Astrocyte (in vitro differentiated cells and primary cell): ENCODE results near the gene NABP1. TPM values are rescaled to one million over a fixed set of nuclear protein-coding genes. Genes with fewer than 3 reads are reported as not detected.

ENCODE experiments used
- DNase-seq: peaks from one replicate; pipeline ENCODE4 v3.0.0-alpha.2; 2010; ENCODE audit warnings: low read depth
- FAIRE-seq: peaks from 2 replicates; lab custom pipeline; 2011; peaks lifted over from hg19 to GRCh38; lab: Jason Lieb, UNC
- H2AFZ ChIP-seq: 2 replicates; pipeline ENCODE4 v1.6.0; 2012; ENCODE audit warnings: low read depth, low read length, inconsistent platforms
- H3K27ac ChIP-seq: 2 replicates; pipeline ENCODE4 v1.5.1; 2011; ENCODE audit warnings: low read depth, low read length, inconsistent platforms
- H3K27me3 ChIP-seq: 2 replicates; pipeline ENCODE4 v1.6.0; 2011; ENCODE audit warnings: low read length, inconsistent platforms; ENCODE audit not compliant: insufficient read depth
- H3K36me3 ChIP-seq: 2 replicates; pipeline ENCODE4 v1.5.1; 2011; ENCODE audit warnings: low read length, inconsistent platforms; ENCODE audit not compliant: insufficient read depth
- H3K4me1 ChIP-seq: 2 replicates; pipeline ENCODE4 v1.5.1; 2011; ENCODE audit warnings: low read length, inconsistent platforms; ENCODE audit not compliant: insufficient read depth
- H3K4me2 ChIP-seq: 2 replicates; pipeline ENCODE4 v1.6.0; 2012; ENCODE audit warnings: low read length, inconsistent platforms
- H3K4me3 ChIP-seq: 2 replicates; pipeline ENCODE4 v1.5.1; 2011; ENCODE audit warnings: low read depth, mild to moderate bottlenecking, low read length, inconsistent platforms; ENCODE audit not compliant: insufficient read depth
- H3K79me2 ChIP-seq: 2 replicates; pipeline ENCODE4 v1.6.0; 2012; ENCODE audit warnings: mild to moderate bottlenecking, low read length, inconsistent platforms; ENCODE audit not compliant: insufficient read depth
- H3K9ac ChIP-seq: 2 replicates; pipeline ENCODE4 v1.6.0; 2012; ENCODE audit warnings: mild to moderate bottlenecking, low read length, inconsistent platforms
- H3K9me3 ChIP-seq: 2 replicates; pipeline ENCODE4 v1.5.1; 2012; ENCODE audit warnings: low read depth, mild to moderate bottlenecking, low read length, inconsistent platforms; ENCODE audit not compliant: insufficient read depth
- H4K20me1 ChIP-seq: 2 replicates; pipeline ENCODE4 v1.6.0; 2012; ENCODE audit warnings: low read length, inconsistent platforms; ENCODE audit not compliant: insufficient read depth
- H3K27ac Mint-ChIP-seq: one replicate; pipeline ENCODE4 v1.8.0; 2021; ENCODE audit warnings: mild to moderate bottlenecking, mixed read lengths; ENCODE audit not compliant: unreplicated experiment
- H3K27me3 Mint-ChIP-seq: one replicate; pipeline ENCODE4 v1.8.0; 2021; ENCODE audit warnings: low read depth, mixed read lengths; ENCODE audit not compliant: unreplicated experiment
- H3K36me3 Mint-ChIP-seq: one replicate; pipeline ENCODE4 v1.8.0; 2021; ENCODE audit warnings: low read depth, mixed read lengths; ENCODE audit not compliant: unreplicated experiment
- H3K4me1 Mint-ChIP-seq: one replicate; pipeline ENCODE4 v1.8.0; 2021; ENCODE audit warnings: low read depth, mixed read lengths; ENCODE audit not compliant: unreplicated experiment
- H3K4me3 Mint-ChIP-seq: one replicate; pipeline ENCODE4 v1.8.0; 2021; ENCODE audit warnings: mild to moderate bottlenecking, moderate library complexity, mixed read lengths; ENCODE audit not compliant: unreplicated experiment
- H3K9me3 Mint-ChIP-seq: one replicate; pipeline ENCODE4 v1.8.0; 2021; ENCODE audit warnings: mild to moderate bottlenecking, mixed read lengths; ENCODE audit not compliant: unreplicated experiment
- EZH2 ChIP-seq: IDR thresholded peaks from 2 replicates; pipeline ENCODE4 v1.6.1; 2012; ENCODE audit warnings: mild to moderate bottlenecking, low read length, inconsistent platforms; ENCODE audit not compliant: insufficient read depth
- total RNA-seq: library from RNA; stranded (reverse); gene quantifications from 2 replicates; pipeline ENCODE4 v1.2.1, GENCODE V29; 2021
- TF ChIP-seq, protein P1 (sequence below): IDR thresholded peaks from 2 replicates; pipeline ENCODE4 v1.5.1; 2011; ENCODE audit warnings: low read depth, mild to moderate bottlenecking, inconsistent platforms, low read length, moderate library complexity; ENCODE audit not compliant: insufficient read depth

Gene NABP1
- total RNA-seq, 1 donor from 2014 or later = 213 TPM

DNA sequence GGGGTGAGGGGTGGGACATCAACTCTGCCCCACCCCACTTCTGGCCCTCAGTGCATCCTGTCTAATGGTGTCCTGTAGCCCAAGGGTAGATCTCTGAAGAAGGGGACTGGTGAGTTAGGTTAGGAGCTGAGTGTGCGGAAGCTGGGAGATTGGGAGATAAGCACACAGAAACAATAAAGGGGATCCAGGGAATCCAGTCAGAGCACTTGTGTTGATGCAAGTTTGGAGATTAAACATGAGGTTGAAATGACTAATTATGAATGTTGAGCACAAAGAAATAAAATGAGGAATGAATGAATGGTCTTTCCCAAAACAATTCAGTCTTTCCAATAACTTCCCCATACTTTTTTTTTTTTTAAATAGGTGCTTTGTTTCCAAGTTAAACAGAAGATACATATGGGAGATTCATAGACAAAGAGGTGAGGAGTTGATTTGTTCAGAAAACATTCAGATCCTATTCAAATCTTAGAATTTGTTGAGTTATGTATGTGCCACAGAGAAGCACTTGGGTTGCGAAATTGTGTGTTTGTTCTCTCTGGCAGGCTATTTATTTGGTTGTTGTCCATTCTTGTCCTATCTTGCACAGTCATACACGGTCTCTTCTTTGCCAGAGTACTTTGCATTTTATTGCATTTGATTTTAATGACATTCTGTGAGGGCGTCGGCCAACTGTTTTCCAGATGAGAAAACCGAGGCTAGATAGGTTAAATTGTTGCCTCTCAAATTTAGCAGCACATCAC, 31.6 kb upstream of the NABP1 start:
- Histone ChIP-seq H3K27ac (no peak overlapping the region), H3K4me3 (no peak overlapping the region), H3K79me2 (no peaks in the 10 kb centered on the region), H3K4me2 (no peak overlapping the region), H3K9me3 (no peaks in the 10 kb centered on the region), H3K36me3 (no peaks in the 10 kb centered on the region), H2AFZ (no peak overlapping the region), H3K27me3 (no peaks in the 10 kb centered on the region), H3K9ac (no peak overlapping the region), H4K20me1 (no peaks in the 10 kb centered on the region), H3K4me1 (peaks cover 8% of the 10 kb centered on the region)
- Mint-ChIP-seq H3K4me3 (no peak overlapping the region), H3K9me3 (no peaks in the 10 kb centered on the region), H3K36me3 (no peaks in the 10 kb centered on the region), H3K27me3 (no peaks in the 10 kb centered on the region), H3K4me1 (peaks cover 12% of the 10 kb centered on the region), H3K27ac (peak overlapping the region; percentile 42)
- DNase-seq (no peak), FAIRE-seq (no peak)
- TF ChIP-seq, protein P1, sequence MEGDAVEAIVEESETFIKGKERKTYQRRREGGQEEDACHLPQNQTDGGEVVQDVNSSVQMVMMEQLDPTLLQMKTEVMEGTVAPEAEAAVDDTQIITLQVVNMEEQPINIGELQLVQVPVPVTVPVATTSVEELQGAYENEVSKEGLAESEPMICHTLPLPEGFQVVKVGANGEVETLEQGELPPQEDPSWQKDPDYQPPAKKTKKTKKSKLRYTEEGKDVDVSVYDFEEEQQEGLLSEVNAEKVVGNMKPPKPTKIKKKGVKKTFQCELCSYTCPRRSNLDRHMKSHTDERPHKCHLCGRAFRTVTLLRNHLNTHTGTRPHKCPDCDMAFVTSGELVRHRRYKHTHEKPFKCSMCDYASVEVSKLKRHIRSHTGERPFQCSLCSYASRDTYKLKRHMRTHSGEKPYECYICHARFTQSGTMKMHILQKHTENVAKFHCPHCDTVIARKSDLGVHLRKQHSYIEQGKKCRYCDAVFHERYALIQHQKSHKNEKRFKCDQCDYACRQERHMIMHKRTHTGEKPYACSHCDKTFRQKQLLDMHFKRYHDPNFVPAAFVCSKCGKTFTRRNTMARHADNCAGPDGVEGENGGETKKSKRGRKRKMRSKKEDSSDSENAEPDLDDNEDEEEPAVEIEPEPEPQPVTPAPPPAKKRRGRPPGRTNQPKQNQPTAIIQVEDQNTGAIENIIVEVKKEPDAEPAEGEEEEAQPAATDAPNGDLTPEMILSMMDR = no peak
- TF ChIP-seq EZH2 = no peak

DNA sequence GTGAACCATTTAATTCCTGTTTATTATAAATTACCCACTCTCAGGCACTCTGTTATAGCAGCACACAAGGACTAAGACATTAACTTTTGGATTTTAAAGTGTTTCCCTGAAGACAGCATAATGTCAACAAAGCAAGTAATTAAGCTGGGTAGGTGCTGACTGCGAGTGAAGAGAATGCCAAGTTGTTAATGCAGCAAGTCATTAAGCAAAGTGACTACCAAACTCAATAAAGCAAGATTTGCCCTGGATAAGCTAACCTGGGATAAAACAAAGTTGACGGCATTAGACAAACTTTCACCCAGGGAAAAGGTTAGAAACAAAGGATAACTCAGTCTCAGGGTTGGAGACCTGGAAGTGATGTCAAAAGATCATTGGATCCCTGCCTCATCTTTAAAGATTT, 28.4 kb upstream of the NABP1 start:
- Histone ChIP-seq H3K9ac (no peak overlapping the region), H3K4me2 (no peak overlapping the region), H3K9me3 (no peaks in the 10 kb centered on the region), H3K27me3 (no peaks in the 10 kb centered on the region), H4K20me1 (no peaks in the 10 kb centered on the region), H3K4me1 (peaks cover 8% of the 10 kb centered on the region), H3K27ac (no peak overlapping the region), H3K36me3 (no peaks in the 10 kb centered on the region), H3K4me3 (no peak overlapping the region), H2AFZ (no peak overlapping the region), H3K79me2 (no peaks in the 10 kb centered on the region)
- Mint-ChIP-seq H3K36me3 (no peaks in the 10 kb centered on the region), H3K9me3 (peaks cover 4% of the 10 kb centered on the region), H3K4me1 (peaks cover 13% of the 10 kb centered on the region), H3K27me3 (no peaks in the 10 kb centered on the region), H3K4me3 (no peak overlapping the region), H3K27ac (peak overlapping the region; percentile 76)
- TF ChIP-seq EZH2 = no peak
- TF ChIP-seq, protein P1 = no peak
- DNase-seq (no peak), FAIRE-seq (no peak)
